H1 (cell line): Measurements from ENCODE around the gene SYT6. TPM values are rescaled to one million over a fixed set of nuclear protein-coding genes. Genes with fewer than 3 reads are reported as not detected.

Source experiments
- CTCF ChIA-PET: fragments of 300-600 bp; sonication (Branson Sonifier 250); formaldehyde crosslinking; loops from one replicate; lab custom pipeline; 2021; ENCODE audit not compliant: partially characterized antibody; lab: Charles Lee
- POLR2A ChIA-PET: fragments of 300-600 bp; sonication (Branson Sonifier 250); formaldehyde crosslinking; loops from one replicate; lab custom pipeline; 2021; ENCODE audit warnings: inconsistent platforms; ENCODE audit not compliant: partially characterized antibody; lab: Charles Lee
- DNase-seq, 2 experiments: peaks; one replicate each; pipeline versions ENCODE4 v3.0.0 to v3.0.0-alpha.2; 2010 to 2022; ENCODE audit warnings: low spot score in 2 of 2, low read depth in 1 of 2, mixed read lengths in 1 of 2
- FAIRE-seq: peaks from 2 replicates; lab custom pipeline; 2011; peaks lifted over from hg19 to GRCh38; lab: Jason Lieb, UNC
- H2AFZ ChIP-seq: 2 replicates; pipeline ENCODE4 v1.8.1; 2012; ENCODE audit warnings: low read length, inconsistent platforms
- H2AK5ac ChIP-seq: 2 replicates; pipeline ENCODE4 v1.6.1; 2013; ENCODE audit warnings: low read depth, low read length
- H2BK120ac ChIP-seq: replicated peaks from 2 replicates; pipeline ENCODE3; 2013; ENCODE audit warnings: low read depth, low read length, inconsistent platforms
- H2BK12ac ChIP-seq: 2 replicates; pipeline ENCODE4 v1.6.1; 2013; ENCODE audit warnings: low read depth, low read length
- H2BK15ac ChIP-seq: 2 replicates; pipeline ENCODE4 v1.6.1; 2013; ENCODE audit warnings: low read length
- H2BK20ac ChIP-seq: 2 replicates; pipeline ENCODE4 v1.6.1; 2013; ENCODE audit warnings: low read length
- H2BK5ac ChIP-seq: 2 replicates; pipeline ENCODE4 v1.6.1; 2013; ENCODE audit warnings: low read depth, low read length
- H3K14ac ChIP-seq: 2 replicates; pipeline ENCODE4 v1.6.1; 2013; ENCODE audit warnings: inconsistent platforms; ENCODE audit not compliant: insufficient read length
- H3K18ac ChIP-seq: 2 replicates; pipeline ENCODE4 v1.6.1; 2013; ENCODE audit warnings: low read length; ENCODE audit errors: extremely low read depth
- H3K23ac ChIP-seq: 2 replicates; pipeline ENCODE4 v1.6.1; 2013; ENCODE audit warnings: inconsistent platforms; ENCODE audit not compliant: insufficient read length
- H3K23me2 ChIP-seq: 2 replicates; pipeline ENCODE4 v1.6.1; 2013; ENCODE audit warnings: low read depth, low read length
- H3K27ac ChIP-seq: 2 replicates; pipeline ENCODE4 v1.6.1; 2011; ENCODE audit warnings: low read depth, low read length, inconsistent platforms
- H3K27me3 ChIP-seq, 4 experiments: replicated peaks in 1 of 4; 1 replicate in 1 of 4; 2 replicates in 3 of 4; pipeline versions ENCODE4 v1.6.1 to v1.8.1; 2011 to 2013; ENCODE audit warnings: low read length in 3 of 4, mild to moderate bottlenecking in 3 of 4, inconsistent platforms in 2 of 4, mixed read lengths in 2 of 4, moderate library complexity in 1 of 4; ENCODE audit not compliant: control insufficient read depth in 3 of 4, insufficient read depth in 3 of 4; ENCODE audit errors: extremely low read depth in 1 of 4
- H3K36me3 ChIP-seq, 4 experiments: 2 replicates each; pipeline versions ENCODE4 v1.6.1 to v1.8.1; 2011 to 2013; ENCODE audit warnings: mild to moderate bottlenecking in 4 of 4, low read length in 3 of 4, moderate library complexity in 2 of 4, control low read depth in 1 of 4, inconsistent platforms in 1 of 4; ENCODE audit not compliant: insufficient read depth in 4 of 4, control insufficient read depth in 2 of 4
- H3K4ac ChIP-seq: replicated peaks from 2 replicates; pipeline ENCODE3; 2013; ENCODE audit warnings: low read length, low read depth, mixed read lengths, inconsistent platforms; ENCODE audit not compliant: insufficient read length
- H3K4me1 ChIP-seq, 4 experiments: replicated peaks in 1 of 4; 1 replicate in 1 of 4; 2 replicates in 3 of 4; pipeline versions ENCODE4 v1.6.1 to v1.8.1; 2011 to 2013; ENCODE audit warnings: low read length in 3 of 4, inconsistent platforms in 2 of 4, mixed read lengths in 1 of 4; ENCODE audit not compliant: insufficient read depth in 4 of 4, control insufficient read depth in 3 of 4
- H3K4me2 ChIP-seq, 2 experiments: 2 replicates each; pipeline versions ENCODE4 v1.6.1 to v1.8.1; 2011 to 2013; ENCODE audit warnings: low read depth in 2 of 2, low read length in 2 of 2, control low read depth in 1 of 2, inconsistent platforms in 1 of 2, mild to moderate bottlenecking in 1 of 2; ENCODE audit not compliant: insufficient read depth in 1 of 2
- H3K4me3 ChIP-seq, 4 experiments: fragments of 200-600, 300-600 bp in 1 of 4; sonication (generic), shearing (Covaris generic), sonication (Bioruptor Twin) in 1 of 4; 2 replicates each; pipeline versions ENCODE4 v1.5.1 to v1.8.1; 2011 to 2016; ENCODE audit warnings: low read length in 4 of 4, low read depth in 3 of 4, control low read depth in 2 of 4, inconsistent platforms in 2 of 4, mild to moderate bottlenecking in 2 of 4, mixed read lengths in 1 of 4, moderate library complexity in 1 of 4; ENCODE audit not compliant: insufficient read depth in 2 of 4; ENCODE audit errors: extremely low read depth in 1 of 4
- H3K56ac ChIP-seq: replicated peaks from 2 replicates; pipeline ENCODE3; 2013; ENCODE audit warnings: low read depth, mild to moderate bottlenecking, mixed read lengths, low read length, inconsistent platforms; ENCODE audit not compliant: insufficient read length
- H3K79me1 ChIP-seq: 2 replicates; pipeline ENCODE4 v1.6.1; 2013; ENCODE audit warnings: low read depth, low read length, control low read depth
- H3K79me2 ChIP-seq, 2 experiments: 2 replicates each; pipeline versions ENCODE4 v1.6.1 to v1.8.1; 2012 to 2013; ENCODE audit warnings: low read length in 2 of 2, mild to moderate bottlenecking in 2 of 2, inconsistent platforms in 1 of 2; ENCODE audit not compliant: insufficient read depth in 2 of 2, control insufficient read depth in 1 of 2
- H3K9ac ChIP-seq, 4 experiments: replicated peaks in 1 of 4; 1 replicate in 1 of 4; 2 replicates in 3 of 4; pipeline versions ENCODE4 v1.6.1 to v1.8.1; 2011 to 2013; ENCODE audit warnings: low read depth in 3 of 4, low read length in 3 of 4, control low read depth in 2 of 4, mild to moderate bottlenecking in 2 of 4, moderate library complexity in 2 of 4, inconsistent platforms in 1 of 4; ENCODE audit errors: extremely low read depth in 1 of 4
- H3K9me3 ChIP-seq, 2 experiments: 2 replicates each; pipeline versions ENCODE4 v1.6.1 to v1.8.1; 2012 to 2013; ENCODE audit warnings: mild to moderate bottlenecking in 2 of 2, moderate library complexity in 2 of 2, control low read depth in 1 of 2, inconsistent platforms in 1 of 2, low read depth in 1 of 2, low read length in 1 of 2, mixed read lengths in 1 of 2; ENCODE audit not compliant: insufficient read depth in 2 of 2
- H4K20me1 ChIP-seq, 2 experiments: replicated peaks in 1 of 2; 2 replicates each; pipeline versions ENCODE3 to v1.8.1; 2011 to 2013; ENCODE audit warnings: inconsistent platforms in 2 of 2, low read length in 2 of 2, mild to moderate bottlenecking in 1 of 2; ENCODE audit not compliant: insufficient read depth in 2 of 2, control insufficient read depth in 1 of 2
- H4K5ac ChIP-seq: 2 replicates; pipeline ENCODE4 v1.6.1; 2013; ENCODE audit warnings: low read length, low read depth, mixed read lengths, inconsistent platforms; ENCODE audit not compliant: insufficient read length
- H4K8ac ChIP-seq: 2 replicates; pipeline ENCODE4 v1.8.0; 2013; ENCODE audit warnings: mild to moderate bottlenecking, moderate library complexity, low read length, inconsistent platforms; ENCODE audit not compliant: insufficient read depth; ENCODE audit errors: extremely low read depth
- H4K91ac ChIP-seq: replicated peaks from 2 replicates; pipeline ENCODE3; 2013; ENCODE audit warnings: low read length, mixed read lengths, inconsistent platforms; ENCODE audit not compliant: insufficient read length
- CHD1 ChIP-seq: IDR thresholded peaks from 2 replicates; pipeline ENCODE4 v1.6.1; 2012; ENCODE audit warnings: low read depth, low read length, improper control_type of control experiment
- HDAC2 ChIP-seq, 2 experiments: fragments of 300-600 bp in 1 of 2; sonication (generic) in 1 of 2; IDR thresholded peaks; 2 replicates each; pipeline ENCODE4 v1.6.1; 2011 to 2012; ENCODE audit warnings: low read depth in 2 of 2, low read length in 2 of 2, mild to moderate bottlenecking in 2 of 2, moderate library complexity in 2 of 2, borderline replicate concordance in 1 of 2, inconsistent platforms in 1 of 2
- PHF8 ChIP-seq: fragments of 200-600 bp; sonication (generic); conservative IDR thresholded peaks from 2 replicates; pipeline ENCODE4 v1.7.1; 2012; ENCODE audit warnings: low read depth, mild to moderate bottlenecking, inconsistent platforms, low read length, moderate library complexity
- RBBP5 ChIP-seq: IDR thresholded peaks from 2 replicates; pipeline ENCODE4 v1.7.1; 2012; ENCODE audit warnings: low read depth, mild to moderate bottlenecking, inconsistent platforms, low read length, moderate library complexity, borderline replicate concordance
- SIN3A ChIP-seq, 2 experiments: IDR thresholded peaks in 1 of 2; conservative IDR thresholded peaks in 1 of 2; 2 replicates each; pipeline ENCODE4 v1.6.1; 2011 to 2012; ENCODE audit warnings: low read length in 2 of 2, improper control_type of control experiment in 1 of 2, low read depth in 1 of 2, mild to moderate bottlenecking in 1 of 2
- SP1 ChIP-seq: IDR thresholded peaks from 2 replicates; pipeline ENCODE4 v1.6.1; 2011; ENCODE audit warnings: low read depth, low read length
- SP2 ChIP-seq: IDR thresholded peaks from 2 replicates; pipeline ENCODE4 v1.6.1; 2012; ENCODE audit warnings: mild to moderate bottlenecking, low read length, inconsistent platforms
- TBP ChIP-seq: IDR thresholded peaks from 2 replicates; pipeline ENCODE4 v1.6.1; 2011; ENCODE audit warnings: low read depth, low read length, improper control_type of control experiment
- WGBS, 2 experiments: shearing (Covaris generic) in 1 of 2; methylation state at CpG; one replicate each; pipeline versions ENCODE4 v1.1.6 to v1.1.7; 2013 to 2015; ENCODE audit warnings: low lambda C conversion rate in 2 of 2, mixed read lengths in 2 of 2, inconsistent platforms in 1 of 2, low coverage in 1 of 2, missing lambda C conversion rate in 1 of 2; ENCODE audit not compliant: insufficient replicate concordance in 2 of 2, insufficient coverage in 1 of 2, insufficient read length in 1 of 2; ENCODE audit errors: extremely low coverage in 1 of 2, missing lambda C conversion rate in 1 of 2; 5-methylcytosine and 5-hydroxymethylcytosine counted together
- polyA plus RNA-seq, 7 experiments: library from polyadenylated mRNA; depleted of rRNA in 3 of 7; stranded (reverse) in 5 of 7; unstranded in 2 of 7; fragments of >200 nt in 5 of 7; fragments of 200-250 nt in 2 of 7; gene quantifications; 1 replicate in 5 of 7; 2 replicates in 1 of 7; 4 replicates in 1 of 7; pipeline versions ENCODE4 v1.2.1 to v1.2.3, GENCODE V29; 2011 to 2013; ENCODE audit warnings: missing spikeins in 2 of 7, mixed read lengths in 2 of 7
- total RNA-seq: library from RNA; stranded (reverse); fragmentation: NEBNext Ultra II Directional; extraction: Animal tissue kit (Norgen Biotek cat#: 25700); gene quantifications from 2 replicates; pipeline ENCODE4 v1.2.1, GENCODE V29; 2021
- TF ChIP-seq, protein P1 (sequence below): IDR thresholded peaks from 2 replicates; pipeline ENCODE4 v1.6.1; 2012; ENCODE audit warnings: low read length, inconsistent platforms

The SYT6 gene
- total and polyA plus RNA-seq, 2 of the 8 experiments (the other 6 are each of a cell fraction or from before 2014, with no cell fraction given), result 33.7 to 83.5 TPM

DNA sequence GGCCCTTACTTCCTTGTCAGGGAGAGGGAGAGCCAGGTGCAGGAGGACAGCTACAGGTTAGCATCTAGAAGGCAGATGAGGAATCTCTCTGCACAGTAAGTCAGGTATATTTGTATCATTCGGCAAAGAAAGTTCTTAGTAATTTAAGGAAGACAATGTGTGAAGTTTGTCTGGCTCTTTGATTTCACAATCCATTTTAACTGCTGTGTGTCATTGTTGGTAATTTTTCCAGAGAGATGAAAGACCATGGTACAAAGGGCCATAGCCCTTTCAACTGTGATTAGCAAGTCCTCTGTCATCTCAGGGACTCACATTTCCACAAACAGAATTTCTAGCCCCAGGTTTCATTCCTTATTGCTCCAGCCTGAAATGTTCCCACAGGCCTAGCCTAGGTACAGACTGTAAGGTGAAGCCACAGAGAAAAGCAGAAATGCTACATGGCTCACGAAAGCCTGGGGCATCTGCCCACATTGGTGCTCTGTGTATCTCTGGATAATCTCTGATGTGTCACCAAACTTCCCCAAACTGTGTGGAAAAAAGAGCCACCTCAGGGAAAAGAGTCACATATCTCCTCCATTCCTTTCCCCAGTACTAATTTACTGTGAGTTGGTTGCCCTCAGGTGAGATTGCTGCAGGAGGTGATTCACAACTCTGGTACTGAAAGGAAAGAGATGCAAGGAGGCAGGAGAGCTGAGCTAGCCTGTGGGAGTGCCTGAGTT is 70.6 kb downstream of the SYT6 start:
- CTCF ChIA-PET, result interaction anchor here (0.8 to 1.9 kb wide), 9 partner anchors 8 to 104 kb away, joined by 3 to 7 read pairs (median 4); partner anchors contain the start of gene OLFML3
- no peak overlapping the region for H3K14ac ChIP-seq
- no peak overlapping the region for H4K5ac ChIP-seq
- H4K8ac ChIP-seq, result no peak overlapping the region
- no peak overlapping the region for H3K18ac ChIP-seq
- no peak overlapping the region for H3K9ac ChIP-seq
- H3K4ac ChIP-seq, result no peak overlapping the region
- H2AFZ ChIP-seq, result no peak overlapping the region
- H3K79me2 ChIP-seq, result no peaks in the 10 kb centered on the region
- H2BK5ac ChIP-seq, result 0 out of 2 replicates have a peak overlapping the region, but pooled peaks have one; percentile 61
- H2BK20ac ChIP-seq, result peak overlapping the region; percentile 87
- DNase-seq, result no peak
- H3K4me1 ChIP-seq, result peaks cover 10 to 27% (median 20%) of the 10 kb centered on the region in 4 experiments
- no peaks in the 10 kb centered on the region; a peak in 1 of 7 replicates for H3K27me3 ChIP-seq
- H3K23me2 ChIP-seq, result peaks cover 4% of the 10 kb centered on the region; the same call in 1 of the 2 replicates
- H2BK15ac ChIP-seq, result peak overlapping the region; percentile 85; the same call in 1 of the 2 replicates
- no peaks in the 10 kb centered on the region for H4K20me1 ChIP-seq
- H2BK120ac ChIP-seq, result peak overlapping the region; percentile 33
- POLR2A ChIA-PET, result interaction anchor here (1.5 to 5.9 kb wide), 3 partner anchors 8 to 80 kb away, joined by 3 to 47 read pairs (median 5); no protein-coding TSS in a partner anchor
- no peak overlapping the region for H4K91ac ChIP-seq
- no peak overlapping the region; the same call in 1 of the 2 replicates for H2AK5ac ChIP-seq
- H3K27ac ChIP-seq, result no peak overlapping the region
- 85% methylated on average over 2 of the region's 2 CpGs; no CpG with 5 or more reads in 1 of the 2 experiments for WGBS, 2 experiments
- H3K9me3 ChIP-seq, result peaks cover 0 to 4% of the 10 kb centered on the region in 2 experiments; a peak in 1 of 4 replicates
- peaks cover 0 to 4% (median 0%) of the 10 kb centered on the region in 4 experiments; a peak in 1 of 8 replicates for H3K36me3 ChIP-seq
- no peaks in the 10 kb centered on the region for H3K79me1 ChIP-seq
- no peak overlapping the region for H3K4me2 ChIP-seq
- TF ChIP-seq SP2 (no peak), RBBP5 (no peak), HDAC2 (IDR thresholded peaks at IDR 0.05; ENCODE audit: borderline replicate concordance in 1 of 2, low read depth in 2 of 2, low read length in 2 of 2) (no peak), SP1 (no peak), CHD1 (no peak), TBP (no peak), SIN3A (conservative IDR thresholded peaks at IDR 0.05 in 1 of 2, IDR thresholded peaks at IDR 0.05 in 1 of 2; ENCODE audit: low read depth in 1 of 2, low read length in 2 of 2) (no peak), PHF8 (no peak)
- TF ChIP-seq, protein P1, sequence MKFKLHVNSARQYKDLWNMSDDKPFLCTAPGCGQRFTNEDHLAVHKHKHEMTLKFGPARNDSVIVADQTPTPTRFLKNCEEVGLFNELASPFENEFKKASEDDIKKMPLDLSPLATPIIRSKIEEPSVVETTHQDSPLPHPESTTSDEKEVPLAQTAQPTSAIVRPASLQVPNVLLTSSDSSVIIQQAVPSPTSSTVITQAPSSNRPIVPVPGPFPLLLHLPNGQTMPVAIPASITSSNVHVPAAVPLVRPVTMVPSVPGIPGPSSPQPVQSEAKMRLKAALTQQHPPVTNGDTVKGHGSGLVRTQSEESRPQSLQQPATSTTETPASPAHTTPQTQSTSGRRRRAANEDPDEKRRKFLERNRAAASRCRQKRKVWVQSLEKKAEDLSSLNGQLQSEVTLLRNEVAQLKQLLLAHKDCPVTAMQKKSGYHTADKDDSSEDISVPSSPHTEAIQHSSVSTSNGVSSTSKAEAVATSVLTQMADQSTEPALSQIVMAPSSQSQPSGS, result no peak
- no peak overlapping the region for H3K23ac ChIP-seq
- H3K4me3 ChIP-seq, result no peak overlapping the region
- FAIRE-seq, result no peak
- no peak overlapping the region for H3K56ac ChIP-seq
- peak overlapping the region; percentile 22; the same call in 1 of the 2 replicates for H2BK12ac ChIP-seq
